K562 (cell line): Measurements from ENCODE around the gene RNF11. TPM values are rescaled to one million over a fixed set of nuclear protein-coding genes. Genes with fewer than 3 reads are reported as not detected.

Experiments
- CBFB ChIP-seq: sonication (generic); formaldehyde crosslinking; IDR thresholded peaks from 2 replicates; pipeline ENCODE4 v1.4.0; 2020; ENCODE audit warnings: mild to moderate bottlenecking, missing genetic modification reagents
- EGR1 ChIP-seq: fragments of 450-650 bp; conservative IDR thresholded peaks from 2 replicates; pipeline ENCODE4 v1.6.1; 2017; ENCODE audit warnings: mild to moderate bottlenecking
- EHMT2 ChIP-seq: fragments of 450-650 bp; IDR thresholded peaks from 2 replicates; pipeline ENCODE4 v1.6.1; 2018; ENCODE audit warnings: antibody characterized with exemption
- FOXM1 ChIP-seq, 2 experiments: fragments of 450-650 bp in 1 of 2; sonication (generic) in 1 of 2; formaldehyde crosslinking in 1 of 2; IDR thresholded peaks; 2 replicates each; pipeline versions ENCODE4 v1.6.1 to v1.9.0; 2017 to 2022; ENCODE audit warnings: low read depth in 2 of 2, mild to moderate bottlenecking in 2 of 2, missing genetic modification reagents in 1 of 2, moderate library complexity in 1 of 2
- HLTF ChIP-seq: fragments of 450-650 bp; IDR thresholded peaks from 2 replicates; pipeline ENCODE4 v1.6.1; 2016
- KDM4B ChIP-seq, 2 experiments: fragments of 450-650 bp in 1 of 2; sonication (generic) in 1 of 2; IDR thresholded peaks; 2 replicates each; pipeline ENCODE4 v1.6.1; 2016 to 2017; ENCODE audit warnings: borderline replicate concordance in 2 of 2, antibody characterized with exemption in 1 of 2, low read depth in 1 of 2, mild to moderate bottlenecking in 1 of 2
- MAFG ChIP-seq: fragments of 450-650 bp; conservative IDR thresholded peaks from 2 replicates; pipeline ENCODE4 v1.6.1; 2016; ENCODE audit warnings: missing genetic modification characterization, missing compliant biosample characterization
- MCM3 ChIP-seq: fragments of 450-650 bp; IDR thresholded peaks from 2 replicates; pipeline ENCODE4 v1.6.1; 2016
- NCOA6 ChIP-seq: fragments of 450-650 bp; IDR thresholded peaks from 2 replicates; pipeline ENCODE4 v1.6.1; 2017; ENCODE audit warnings: mild to moderate bottlenecking
- RAD21 ChIP-seq, 2 experiments: fragments of 250-450 bp in 1 of 2; fragments of 450-650 bp in 1 of 2; sonication (Bioruptor Pico) in 1 of 2; formaldehyde crosslinking in 1 of 2; IDR thresholded peaks in 1 of 2; conservative IDR thresholded peaks in 1 of 2; 2 replicates each; pipeline versions ENCODE4 v1.4.0 to v1.8.0; 2020 to 2022; ENCODE audit warnings: mild to moderate bottlenecking in 2 of 2, moderate library complexity in 1 of 2
- RBM15 ChIP-seq: fragments of 200-400 bp; formaldehyde crosslinking; IDR thresholded peaks from 2 replicates; pipeline ENCODE4 v1.6.1; 2018; ENCODE audit warnings: mild to moderate bottlenecking, low read length, moderate library complexity; ENCODE audit not compliant: insufficient read depth
- RBM17 ChIP-seq: fragments of 200-400 bp; formaldehyde crosslinking; IDR thresholded peaks from 2 replicates; pipeline ENCODE4 v1.6.1; 2017; ENCODE audit warnings: low read depth, mild to moderate bottlenecking, low read length, borderline replicate concordance
- SMARCA5 ChIP-seq: fragments of 450-650 bp; IDR thresholded peaks from 2 replicates; pipeline ENCODE4 v1.6.1; 2016
- STAG1 ChIP-seq: sonication (generic); formaldehyde crosslinking; IDR thresholded peaks from 2 replicates; pipeline ENCODE4 v1.5.0; 2020; ENCODE audit warnings: missing genetic modification reagents, borderline replicate concordance
- ZKSCAN3 ChIP-seq: fragments of 250-450 bp; sonication (Bioruptor Pico); IDR thresholded peaks from 2 replicates; pipeline ENCODE4 v1.4.0; 2020
- ZNF134 ChIP-seq: fragments of 250-450 bp; sonication (Bioruptor Pico); conservative IDR thresholded peaks from 2 replicates; pipeline ENCODE4 v1.4.0; 2020
- ZNF316 ChIP-seq: fragments of 450-650 bp; IDR thresholded peaks from 2 replicates; pipeline ENCODE4 v1.6.1; 2016
- polyA plus RNA-seq, 8 experiments: library from polyadenylated mRNA; depleted of rRNA in 4 of 8; stranded (reverse) in 5 of 8; unstranded in 3 of 8; fragments of >200 nt; fragmentation: Nextera tagmentation in 2 of 8; fragmentation: Illumina TruSeq in 1 of 8; extraction: Ambion mirVana in 2 of 8; extraction: Trizol in 1 of 8; gene quantifications; 2 replicates each; pipeline versions ENCODE4 v1.2.1 to v1.2.3, GENCODE V29; 2011 to 2014; ENCODE audit warnings: inconsistent platforms in 1 of 8, missing spikeins in 1 of 8
- total RNA-seq, 7 experiments: library from RNA; depleted of rRNA in 6 of 7; stranded (reverse); fragments of >200 nt in 6 of 7; fragmentation: Illumina TruSeq in 2 of 7; extraction: Trizol in 2 of 7; gene quantifications; 2 replicates each; pipeline versions ENCODE4 v1.2.1 to v1.2.3, GENCODE V29; 2011 to 2021; ENCODE audit warnings: low replicate concordance in 1 of 7
- TF ChIP-seq, protein P1 (sequence below): sonication (generic); IDR thresholded peaks from 2 replicates; pipeline ENCODE4 v1.6.1; 2016
- TF ChIP-seq, protein P2 (sequence below): fragments of 250-450 bp; sonication (Bioruptor Pico); IDR thresholded peaks from 2 replicates; pipeline ENCODE4 v1.5.0; 2021
- TF ChIP-seq, protein P3 (sequence below): fragments of 250-450 bp; sonication (Bioruptor Pico); IDR thresholded peaks from 2 replicates; pipeline ENCODE4 v1.4.0; 2020
- TF ChIP-seq, protein P4 (sequence below): sonication (generic); formaldehyde crosslinking; IDR thresholded peaks from 2 replicates; pipeline ENCODE4 v1.8.0; 2022; ENCODE audit warnings: mild to moderate bottlenecking, missing genetic modification reagents, borderline replicate concordance
- TF ChIP-seq, protein P5 (sequence below): sonication (generic); formaldehyde crosslinking; IDR thresholded peaks from 2 replicates; pipeline ENCODE4 v1.8.1; 2023; ENCODE audit warnings: mild to moderate bottlenecking, missing genetic modification reagents
- TF ChIP-seq, protein P6 (sequence below): fragments of 250-450 bp; sonication (Bioruptor Pico); IDR thresholded peaks from 2 replicates; pipeline ENCODE4 v1.8.0; 2022; ENCODE audit warnings: moderate library complexity, mild to moderate bottlenecking, inconsistent platforms

The RNF11 gene
- total and polyA plus RNA-seq, 9 of the 15 experiments (the other 6 are each of a cell fraction or from before 2014, with no cell fraction given) = 5.7 to 34.3 (median 23.1) TPM

DNA sequence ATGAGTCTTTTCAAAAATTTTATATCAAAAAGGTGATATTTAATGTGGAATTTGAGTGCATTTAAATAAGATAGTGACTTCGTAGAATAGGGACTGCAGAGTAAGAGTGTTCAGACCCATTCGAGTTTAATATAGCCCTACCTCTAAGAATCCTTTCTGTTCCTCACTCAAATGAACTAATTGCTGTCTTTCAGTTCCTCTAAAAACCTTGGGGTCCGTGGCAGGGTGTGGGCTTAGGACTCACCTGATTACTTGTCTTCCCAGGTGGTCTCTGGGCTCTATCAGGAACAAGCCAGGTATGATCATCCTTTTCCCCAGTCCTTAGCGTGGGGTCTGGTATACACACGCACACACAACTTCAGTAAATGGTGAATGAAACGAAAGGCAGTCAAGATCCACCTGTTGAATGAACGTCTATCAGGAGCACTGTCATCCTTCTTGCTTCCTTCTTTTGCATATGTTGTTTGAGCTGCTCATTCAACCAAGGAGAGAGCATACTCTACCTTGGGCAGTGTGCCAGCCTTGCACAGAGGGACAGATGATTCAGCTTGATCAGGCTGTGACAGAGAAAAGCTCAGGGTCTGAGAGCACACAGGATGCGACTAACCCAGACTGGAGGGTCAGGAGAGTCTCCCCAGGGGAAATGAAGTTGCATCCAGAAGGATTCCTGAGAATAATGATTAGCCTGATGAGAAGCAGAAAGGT, 1.2 kb upstream of the RNF11 start (continued):
- TF ChIP-seq, protein P1, sequence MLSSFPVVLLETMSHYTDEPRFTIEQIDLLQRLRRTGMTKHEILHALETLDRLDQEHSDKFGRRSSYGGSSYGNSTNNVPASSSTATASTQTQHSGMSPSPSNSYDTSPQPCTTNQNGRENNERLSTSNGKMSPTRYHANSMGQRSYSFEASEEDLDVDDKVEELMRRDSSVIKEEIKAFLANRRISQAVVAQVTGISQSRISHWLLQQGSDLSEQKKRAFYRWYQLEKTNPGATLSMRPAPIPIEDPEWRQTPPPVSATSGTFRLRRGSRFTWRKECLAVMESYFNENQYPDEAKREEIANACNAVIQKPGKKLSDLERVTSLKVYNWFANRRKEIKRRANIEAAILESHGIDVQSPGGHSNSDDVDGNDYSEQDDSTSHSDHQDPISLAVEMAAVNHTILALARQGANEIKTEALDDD = no peak
- no peak for TF ChIP-seq EHMT2
- TF ChIP-seq ZNF316 = peak; percentile 79
- no peak for TF ChIP-seq RBM17
- TF ChIP-seq MAFG (tag) = peak; percentile 73
- no peak for TF ChIP-seq EGR1
- TF ChIP-seq, protein P2, sequence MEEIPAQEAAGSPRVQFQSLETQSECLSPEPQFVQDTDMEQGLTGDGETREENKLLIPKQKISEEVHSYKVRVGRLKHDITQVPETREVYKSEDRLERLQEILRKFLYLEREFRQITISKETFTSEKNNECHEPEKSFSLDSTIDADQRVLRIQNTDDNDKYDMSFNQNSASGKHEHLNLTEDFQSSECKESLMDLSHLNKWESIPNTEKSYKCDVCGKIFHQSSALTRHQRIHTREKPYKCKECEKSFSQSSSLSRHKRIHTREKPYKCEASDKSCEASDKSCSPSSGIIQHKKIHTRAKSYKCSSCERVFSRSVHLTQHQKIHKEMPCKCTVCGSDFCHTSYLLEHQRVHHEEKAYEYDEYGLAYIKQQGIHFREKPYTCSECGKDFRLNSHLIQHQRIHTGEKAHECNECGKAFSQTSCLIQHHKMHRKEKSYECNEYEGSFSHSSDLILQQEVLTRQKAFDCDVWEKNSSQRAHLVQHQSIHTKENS = no peak
- TF ChIP-seq ZKSCAN3 (CRISPR knock-in tag) = no peak
- TF ChIP-seq KDM4B (IDR thresholded peaks at IDR 0.05; ENCODE audit: borderline replicate concordance in 2 of 2, low read depth in 1 of 2) = no peak
- TF ChIP-seq ZNF134 (CRISPR knock-in tag) = no peak
- no peak for TF ChIP-seq NCOA6
- no peak for TF ChIP-seq FOXM1 (IDR thresholded peaks at IDR 0.05; ENCODE audit: low read depth)
- TF ChIP-seq FOXM1 (CRISPR knock-in tag; IDR thresholded peaks at IDR 0.05; ENCODE audit: low read depth) = no peak
- TF ChIP-seq STAG1 = no peak
- no peak for TF ChIP-seq MCM3
- TF ChIP-seq RBM15 = no peak
- TF ChIP-seq, protein P3, sequence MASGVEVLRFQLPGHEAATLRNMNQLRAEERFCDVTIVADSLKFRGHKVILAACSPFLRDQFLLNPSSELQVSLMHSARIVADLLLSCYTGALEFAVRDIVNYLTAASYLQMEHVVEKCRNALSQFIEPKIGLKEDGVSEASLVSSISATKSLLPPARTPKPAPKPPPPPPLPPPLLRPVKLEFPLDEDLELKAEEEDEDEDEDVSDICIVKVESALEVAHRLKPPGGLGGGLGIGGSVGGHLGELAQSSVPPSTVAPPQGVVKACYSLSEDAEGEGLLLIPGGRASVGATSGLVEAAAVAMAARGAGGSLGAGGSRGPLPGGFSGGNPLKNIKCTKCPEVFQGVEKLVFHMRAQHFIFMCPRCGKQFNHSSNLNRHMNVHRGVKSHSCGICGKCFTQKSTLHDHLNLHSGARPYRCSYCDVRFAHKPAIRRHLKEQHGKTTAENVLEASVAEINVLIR (CRISPR knock-in tag) = no peak
- TF ChIP-seq, protein P4, sequence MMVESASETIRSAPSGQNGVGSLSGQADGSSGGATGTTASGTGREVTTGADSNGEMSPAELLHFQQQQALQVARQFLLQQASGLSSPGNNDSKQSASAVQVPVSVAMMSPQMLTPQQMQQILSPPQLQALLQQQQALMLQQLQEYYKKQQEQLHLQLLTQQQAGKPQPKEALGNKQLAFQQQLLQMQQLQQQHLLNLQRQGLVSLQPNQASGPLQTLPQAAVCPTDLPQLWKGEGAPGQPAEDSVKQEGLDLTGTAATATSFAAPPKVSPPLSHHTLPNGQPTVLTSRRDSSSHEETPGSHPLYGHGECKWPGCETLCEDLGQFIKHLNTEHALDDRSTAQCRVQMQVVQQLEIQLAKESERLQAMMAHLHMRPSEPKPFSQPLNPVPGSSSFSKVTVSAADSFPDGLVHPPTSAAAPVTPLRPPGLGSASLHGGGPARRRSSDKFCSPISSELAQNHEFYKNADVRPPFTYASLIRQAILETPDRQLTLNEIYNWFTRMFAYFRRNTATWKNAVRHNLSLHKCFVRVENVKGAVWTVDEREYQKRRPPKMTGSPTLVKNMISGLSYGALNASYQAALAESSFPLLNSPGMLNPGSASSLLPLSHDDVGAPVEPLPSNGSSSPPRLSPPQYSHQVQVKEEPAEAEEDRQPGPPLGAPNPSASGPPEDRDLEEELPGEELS (CRISPR knock-in tag) = no peak
- TF ChIP-seq, protein P5, sequence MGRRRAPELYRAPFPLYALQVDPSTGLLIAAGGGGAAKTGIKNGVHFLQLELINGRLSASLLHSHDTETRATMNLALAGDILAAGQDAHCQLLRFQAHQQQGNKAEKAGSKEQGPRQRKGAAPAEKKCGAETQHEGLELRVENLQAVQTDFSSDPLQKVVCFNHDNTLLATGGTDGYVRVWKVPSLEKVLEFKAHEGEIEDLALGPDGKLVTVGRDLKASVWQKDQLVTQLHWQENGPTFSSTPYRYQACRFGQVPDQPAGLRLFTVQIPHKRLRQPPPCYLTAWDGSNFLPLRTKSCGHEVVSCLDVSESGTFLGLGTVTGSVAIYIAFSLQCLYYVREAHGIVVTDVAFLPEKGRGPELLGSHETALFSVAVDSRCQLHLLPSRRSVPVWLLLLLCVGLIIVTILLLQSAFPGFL = no peak
- no peak for TF ChIP-seq RAD21 (CRISPR knock-in tag; conservative IDR thresholded peaks at IDR 0.05 in 1 of 2, IDR thresholded peaks at IDR 0.05 in 1 of 2)
- TF ChIP-seq, protein P6, sequence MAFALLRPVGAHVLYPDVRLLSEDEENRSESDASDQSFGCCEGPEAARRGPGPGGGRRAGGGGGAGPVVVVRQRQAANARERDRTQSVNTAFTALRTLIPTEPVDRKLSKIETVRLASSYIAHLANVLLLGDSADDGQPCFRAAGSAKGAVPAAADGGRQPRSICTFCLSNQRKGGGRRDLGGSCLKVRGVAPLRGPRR (CRISPR knock-in tag) = no peak
- no peak for TF ChIP-seq SMARCA5
- no peak for TF ChIP-seq CBFB
- no peak for TF ChIP-seq HLTF
